IPS-15b (cell line): ENCODE data around the gene MS4A4E.
"Not testable (repeated sequence)": the region's sequence is repeated elsewhere in the genome, so short reads cannot be mapped to it uniquely, and the experiment has no call there.

ENCODE experiments used
- H3K27me3 ChIP-seq: one replicate; pipeline ENCODE4 v1.6.1; 2013; ENCODE audit warnings: low read length; ENCODE audit not compliant: control insufficient read depth, insufficient read depth
- H3K36me3 ChIP-seq: one replicate; pipeline ENCODE4 v1.6.1; 2013; ENCODE audit warnings: low read length; ENCODE audit not compliant: control insufficient read depth, insufficient read depth
- H3K4me1 ChIP-seq: one replicate; pipeline ENCODE4 v1.6.1; 2013; ENCODE audit warnings: mild to moderate bottlenecking, low read length; ENCODE audit not compliant: control insufficient read depth, insufficient read depth
- H3K4me3 ChIP-seq: one replicate; pipeline ENCODE4 v1.5.1; 2013; ENCODE audit warnings: low read depth, low read length
- H3K9ac ChIP-seq: one replicate; pipeline ENCODE4 v1.6.1; 2013; ENCODE audit warnings: low read depth, mild to moderate bottlenecking, low read length
- H3K9me3 ChIP-seq: one replicate; pipeline ENCODE4 v1.6.1; 2013; ENCODE audit warnings: mild to moderate bottlenecking, low read length; ENCODE audit not compliant: control insufficient read depth, insufficient read depth

Gene MS4A4E

GRCh38 chr11:60242740-60243239 is at the start of gene MS4A4E:
Gene MS4A4E, minus strand, starts transcription at chr11:60243137. Its CDS starts 13,082 bp downstream, at chr11:60230055.
- Histone ChIP-seq H3K36me3 (no peaks in the 10 kb centered on the region), H3K4me1 (no peaks in the 10 kb centered on the region), H3K27me3 (no peaks in the 10 kb centered on the region), H3K9ac (no peak within 1 kb of the TSS), H3K9me3 (no peaks in the 10 kb centered on the region), H3K4me3 (no peak within 1 kb of the TSS)

DNA sequence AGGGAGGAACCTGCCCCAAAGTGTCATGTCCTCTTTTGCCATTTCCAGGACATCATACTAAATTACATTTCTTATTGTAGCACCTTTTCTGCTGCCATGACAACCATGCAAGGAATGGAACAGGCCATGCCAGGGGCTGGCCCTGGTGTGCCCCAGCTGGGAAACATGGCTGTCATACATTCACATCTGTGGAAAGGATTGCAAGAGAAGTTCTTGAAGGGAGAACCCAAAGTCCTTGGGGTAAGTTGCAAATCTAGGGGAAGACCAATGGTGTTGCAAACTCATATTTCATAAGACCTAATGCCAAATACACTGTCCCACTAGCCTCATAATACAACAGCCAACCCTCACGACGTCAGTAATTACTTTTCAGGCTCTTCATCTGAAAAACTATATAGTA is 49.2 kb upstream of the MS4A4E start:
- Histone ChIP-seq H3K4me3 (no peak overlapping the region), H3K9me3 (peaks cover 5% of the 10 kb centered on the region), H3K27me3 (no peaks in the 10 kb centered on the region), H3K4me1 (no peaks in the 10 kb centered on the region), H3K36me3 (no peaks in the 10 kb centered on the region), H3K9ac (no peak overlapping the region)

DNA sequence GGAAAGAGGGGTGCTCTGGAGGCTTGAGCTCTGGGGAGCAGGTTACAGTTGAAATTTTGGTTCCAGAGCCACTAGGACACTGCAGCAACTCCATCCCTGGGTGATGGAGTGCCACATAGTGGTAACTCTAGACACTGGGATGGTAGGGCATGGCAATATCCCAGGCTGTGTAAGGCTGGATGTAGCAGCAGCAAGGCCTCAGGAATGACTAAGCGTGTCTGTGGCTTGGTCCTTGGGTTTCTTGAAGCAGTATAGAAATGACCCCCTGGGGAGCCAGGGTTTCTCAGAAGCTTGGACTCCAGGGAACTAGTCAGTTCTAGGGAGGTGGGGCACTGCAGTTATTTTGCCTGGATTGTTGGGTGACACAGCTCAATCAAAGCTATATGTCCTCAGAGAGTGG is 45.6 kb upstream of the MS4A4E start:
- Histone ChIP-seq H3K9ac (no peak overlapping the region), H3K36me3 (no peaks in the 10 kb centered on the region), H3K4me3 (no peak overlapping the region), H3K9me3 (peaks cover 5% of the 10 kb centered on the region), H3K4me1 (no peaks in the 10 kb centered on the region), H3K27me3 (no peaks in the 10 kb centered on the region)

DNA sequence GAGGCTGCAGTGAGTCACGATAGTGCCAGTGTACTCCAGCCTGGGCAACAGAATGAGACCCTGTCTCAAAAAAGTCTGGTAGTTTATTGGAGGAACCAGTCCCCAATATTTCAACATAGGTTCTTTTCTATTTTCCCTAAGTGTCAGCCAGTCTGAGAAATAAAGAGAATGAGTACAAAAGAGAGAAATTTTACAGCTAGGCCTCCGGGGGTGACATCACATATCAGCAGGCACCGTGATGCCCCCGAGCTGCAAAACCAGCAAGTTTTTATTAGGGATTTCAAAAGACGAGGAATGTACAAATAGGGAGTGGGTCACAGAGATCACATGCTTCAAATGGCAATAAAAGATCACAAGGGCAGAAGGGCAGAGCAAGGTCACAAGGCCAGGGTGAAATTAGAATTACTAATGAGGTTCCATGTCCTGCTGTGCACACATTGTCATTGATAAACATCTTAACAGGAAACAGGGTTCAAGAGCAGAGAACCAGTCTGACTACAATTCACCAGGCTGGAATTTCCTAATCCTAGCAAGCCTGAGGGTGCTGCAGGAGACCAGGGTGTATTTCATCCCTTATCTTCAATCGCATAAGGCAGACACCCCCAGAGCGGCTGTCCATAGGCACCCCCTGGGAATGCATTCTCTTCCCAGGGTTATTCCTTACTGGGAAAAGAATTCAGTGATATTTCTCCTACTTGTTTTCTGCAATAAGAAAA is 42.6 kb upstream of the MS4A4E start:
- not testable (repeated sequence) for H3K36me3 ChIP-seq, H3K9ac ChIP-seq, H3K9me3 ChIP-seq, H3K4me3 ChIP-seq, H3K27me3 ChIP-seq, H3K4me1 ChIP-seq

GRCh38 chr11:60282286-60282685 is 39.3 kb upstream of the MS4A4E start:
- no peak overlapping the region for H3K4me3 ChIP-seq
- H3K36me3 ChIP-seq: no peaks in the 10 kb centered on the region
- H3K9me3 ChIP-seq: no peaks in the 10 kb centered on the region
- H3K9ac ChIP-seq: no peak overlapping the region
- no peaks in the 10 kb centered on the region for H3K4me1 ChIP-seq
- no peaks in the 10 kb centered on the region for H3K27me3 ChIP-seq

DNA sequence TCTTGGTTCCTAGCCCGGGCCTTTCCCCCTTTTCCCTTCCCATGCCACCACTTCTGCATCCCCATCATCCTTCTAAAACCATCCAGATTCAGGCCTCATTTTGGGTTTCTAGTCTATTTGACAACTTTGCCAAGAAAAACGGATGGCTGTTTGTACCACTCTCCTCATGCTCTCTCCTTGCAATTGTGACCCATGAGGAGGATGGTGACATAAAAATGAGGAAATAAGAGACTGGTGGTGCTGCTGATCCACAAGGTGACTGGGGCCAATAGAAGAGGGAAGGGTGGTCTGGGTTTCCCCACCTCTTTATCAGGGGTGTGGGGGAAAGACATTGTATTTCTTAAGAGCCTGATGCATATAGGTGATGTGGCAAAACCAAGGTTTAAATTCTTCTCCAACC is 38.5 kb upstream of the MS4A4E start:
- H3K9me3 ChIP-seq: no peaks in the 10 kb centered on the region

GRCh38 chr11:60280412-60280811 is 37.5 kb upstream of the MS4A4E start, which contains the start of gene MS4A4A:
Gene MS4A4A, plus strand, starts transcription at chr11:60280666. Its CDS starts 10 bp downstream, at chr11:60280676.
- no peaks in the 10 kb centered on the region for H3K36me3 ChIP-seq
- H3K9me3 ChIP-seq: no peaks in the 10 kb centered on the region
- H3K9ac ChIP-seq: no peak within 1 kb of the TSS
- H3K4me1 ChIP-seq: no peaks in the 10 kb centered on the region
- no peaks in the 10 kb centered on the region for H3K27me3 ChIP-seq
- no peak within 1 kb of the TSS for H3K4me3 ChIP-seq

More for the DNA sequence above, 38.5 kb upstream of the MS4A4E start:
- Histone ChIP-seq H3K36me3 (no peaks in the 10 kb centered on the region), H3K4me3 (no peak overlapping the region), H3K4me1 (no peaks in the 10 kb centered on the region), H3K9ac (no peak overlapping the region), H3K27me3 (no peaks in the 10 kb centered on the region)

GRCh38 chr11:60274416-60274815 is 31.5 kb upstream of the MS4A4E start:
- Histone ChIP-seq H3K36me3 (no peaks in the 10 kb centered on the region), H3K9ac (no peak overlapping the region), H3K4me3 (no peak overlapping the region), H3K9me3 (no peaks in the 10 kb centered on the region), H3K27me3 (no peaks in the 10 kb centered on the region), H3K4me1 (no peaks in the 10 kb centered on the region)

GRCh38 chr11:60265373-60266214 is 22.7 kb upstream of the MS4A4E start:
- Histone ChIP-seq H3K9ac (no peak overlapping the region), H3K36me3 (no peaks in the 10 kb centered on the region), H3K27me3 (no peaks in the 10 kb centered on the region), H3K4me1 (no peaks in the 10 kb centered on the region), H3K9me3 (peaks cover 10% of the 10 kb centered on the region), H3K4me3 (no peak overlapping the region)

GRCh38 chr11:60264644-60265043 is 21.7 kb upstream of the MS4A4E start:
- no peaks in the 10 kb centered on the region for H3K27me3 ChIP-seq

GRCh38 chr11:60263402-60263801 is 20.5 kb upstream of the MS4A4E start:
- Histone ChIP-seq H3K36me3 (no peaks in the 10 kb centered on the region), H3K9ac (no peak overlapping the region), H3K4me1 (no peaks in the 10 kb centered on the region), H3K9me3 (peaks cover 10% of the 10 kb centered on the region), H3K4me3 (no peak overlapping the region), H3K27me3 (no peaks in the 10 kb centered on the region)

More at GRCh38 chr11:60264644-60265043, 21.7 kb upstream of the MS4A4E start:
- Histone ChIP-seq H3K9ac (no peak overlapping the region), H3K9me3 (peaks cover 10% of the 10 kb centered on the region), H3K36me3 (no peaks in the 10 kb centered on the region), H3K4me3 (no peak overlapping the region), H3K4me1 (no peaks in the 10 kb centered on the region)

DNA sequence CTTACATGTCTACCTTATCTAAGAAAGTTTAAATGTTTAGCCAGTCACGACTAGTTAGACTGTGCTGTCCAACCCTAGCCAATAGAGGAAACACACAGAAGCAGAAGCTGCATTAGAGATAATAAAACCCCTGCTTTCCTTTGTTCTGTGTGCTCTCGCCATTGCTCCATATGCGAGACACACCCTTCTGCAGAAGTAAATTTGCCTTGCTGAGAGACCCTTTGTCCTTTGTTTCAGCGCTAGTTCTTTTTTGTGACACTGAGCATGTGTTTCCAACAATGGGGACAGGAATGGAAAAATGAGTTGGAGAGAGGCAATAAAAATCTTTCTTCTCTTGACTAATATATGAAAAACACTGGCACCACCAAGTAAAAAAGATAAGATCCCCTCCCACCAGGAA is 18.1 kb upstream of the MS4A4E start:
- Histone ChIP-seq H3K9me3 (peaks cover 10% of the 10 kb centered on the region), H3K27me3 (no peaks in the 10 kb centered on the region), H3K36me3 (no peaks in the 10 kb centered on the region), H3K4me1 (no peaks in the 10 kb centered on the region), H3K4me3 (no peak overlapping the region), H3K9ac (no peak overlapping the region)
